HTERT RPE-1 (cell line): ENCODE data around the gene ZCWPW1.

Experiments used
- in situ Hi-C: fragments of 300-500 bp; cut with MboI; formaldehyde crosslinking; loops from 4 replicates; pipeline ENCODE4 v1.14.3; 2020; ENCODE audit warnings: low sequenced_read_pairs

Gene ZCWPW1

GRCh38 chr7:100428199-100428966 lies at the start of gene ZCWPW1:
Gene ZCWPW1 (minus strand): TSS chr7:100428703. CDS start chr7:100420649, 8,054 bp downstream.
- in situ Hi-C loops = no loop called here

- in situ Hi-C loops = no loop called here
Observed at GRCh38 chr7:100477871-100478267, 49.4 kb upstream of the ZCWPW1 start.

- in situ Hi-C loops = no loop called here
Observed at GRCh38 chr7:100476903-100477870, 48.7 kb upstream of the ZCWPW1 start.

- in situ Hi-C loops = no loop called here
Observed at GRCh38 chr7:100476101-100476780, 47.7 kb upstream of the ZCWPW1 start.

GRCh38 chr7:100475549-100475948 lies 47.0 kb upstream of the ZCWPW1 start:
- in situ Hi-C loops = no loop called here

GRCh38 chr7:100472854-100473499 lies 44.5 kb upstream of the ZCWPW1 start:
- in situ Hi-C loops = no loop called here

- in situ Hi-C loops = no loop called here
Observed at GRCh38 chr7:100472121-100472851, 43.8 kb upstream of the ZCWPW1 start.

GRCh38 chr7:100471021-100471420 lies 42.5 kb upstream of the ZCWPW1 start:
- in situ Hi-C loops = no loop called here

- in situ Hi-C loops = no loop called here
Observed at GRCh38 chr7:100469227-100470044, 40.9 kb upstream of the ZCWPW1 start.

- in situ Hi-C loops = no loop called here
Observed at GRCh38 chr7:100467638-100468373, 39.3 kb upstream of the ZCWPW1 start.

GRCh38 chr7:100466653-100467605 lies 38.4 kb upstream of the ZCWPW1 start:
- in situ Hi-C loops = no loop called here

GRCh38 chr7:100465702-100466311 lies 37.3 kb upstream of the ZCWPW1 start:
- in situ Hi-C loops = no loop called here

- in situ Hi-C loops = no loop called here
Observed at GRCh38 chr7:100465299-100465698, 36.8 kb upstream of the ZCWPW1 start.

GRCh38 chr7:100464791-100465190 lies 36.3 kb upstream of the ZCWPW1 start:
- in situ Hi-C loops = no loop called here

- in situ Hi-C loops = no loop called here
Observed at GRCh38 chr7:100464210-100464660, 35.7 kb upstream of the ZCWPW1 start, which contains the start of gene SPACDR. Gene SPACDR (minus strand): TSS chr7:100464260. CDS start chr7:100464025, 235 bp downstream.

- in situ Hi-C loops = no loop called here
Observed at GRCh38 chr7:100457033-100457432, 28.5 kb upstream of the ZCWPW1 start.

- in situ Hi-C loops = no loop called here
Observed at GRCh38 chr7:100456562-100456961, 28.1 kb upstream of the ZCWPW1 start.
